Activated T-cell treated with anti-CD3 and anti-CD28 coated beads for 48 hours (primary cell): ENCODE data around the gene RPS19BP1.
A peak's percentile ranks its signal among the peaks of the same experiment; 100 is the strongest.
"Not testable (repeated sequence)": the region's sequence is repeated elsewhere in the genome, so short reads cannot be mapped to it uniquely, and the experiment has no call there.

Experiments
- DNase-seq: peaks from one replicate; pipeline ENCODE4 v3.0.0-alpha.2; 2020; ENCODE audit warnings: low read depth

Gene RPS19BP1

DNA sequence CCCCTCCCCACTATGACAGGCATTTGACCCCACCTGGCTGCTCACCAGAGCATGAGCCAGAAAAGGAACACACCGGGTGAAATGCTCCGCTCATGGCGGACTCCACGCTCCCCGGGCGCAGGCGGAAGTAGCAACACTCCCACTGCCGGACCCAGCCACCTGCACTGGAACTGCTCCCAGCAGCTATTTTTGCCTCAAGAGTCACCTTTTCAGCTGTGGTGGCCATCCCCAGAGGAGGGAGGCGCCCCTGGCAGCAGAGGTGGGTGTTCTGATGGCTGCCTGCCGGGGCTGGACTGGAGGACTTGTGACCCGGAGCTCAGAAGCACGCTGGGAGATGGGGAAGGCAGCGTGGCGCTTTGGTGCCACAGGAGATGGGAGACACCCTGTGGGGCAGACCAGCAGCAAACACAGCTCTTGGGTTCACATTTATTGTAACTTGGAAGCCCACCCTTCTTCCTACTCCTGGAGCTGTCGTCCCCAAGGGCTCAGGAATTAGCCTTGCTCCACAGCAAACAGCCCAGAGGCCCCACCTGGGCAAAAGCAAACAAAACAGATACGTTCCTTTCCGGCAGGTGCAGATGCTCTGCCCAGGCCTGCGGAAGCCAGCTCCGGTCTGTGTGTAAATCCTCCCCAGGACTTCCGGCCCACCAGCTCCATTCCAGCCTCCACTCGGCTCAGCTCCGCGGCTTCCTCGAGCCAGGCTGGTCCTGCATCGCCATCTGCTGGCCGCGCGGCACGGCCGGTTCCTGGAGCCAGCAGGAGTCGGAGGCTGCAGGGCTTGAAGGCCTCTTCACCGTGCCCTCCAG lies 3.7 kb downstream of the RPS19BP1 start:
- peak; percentile 89 for DNase-seq

DNA sequence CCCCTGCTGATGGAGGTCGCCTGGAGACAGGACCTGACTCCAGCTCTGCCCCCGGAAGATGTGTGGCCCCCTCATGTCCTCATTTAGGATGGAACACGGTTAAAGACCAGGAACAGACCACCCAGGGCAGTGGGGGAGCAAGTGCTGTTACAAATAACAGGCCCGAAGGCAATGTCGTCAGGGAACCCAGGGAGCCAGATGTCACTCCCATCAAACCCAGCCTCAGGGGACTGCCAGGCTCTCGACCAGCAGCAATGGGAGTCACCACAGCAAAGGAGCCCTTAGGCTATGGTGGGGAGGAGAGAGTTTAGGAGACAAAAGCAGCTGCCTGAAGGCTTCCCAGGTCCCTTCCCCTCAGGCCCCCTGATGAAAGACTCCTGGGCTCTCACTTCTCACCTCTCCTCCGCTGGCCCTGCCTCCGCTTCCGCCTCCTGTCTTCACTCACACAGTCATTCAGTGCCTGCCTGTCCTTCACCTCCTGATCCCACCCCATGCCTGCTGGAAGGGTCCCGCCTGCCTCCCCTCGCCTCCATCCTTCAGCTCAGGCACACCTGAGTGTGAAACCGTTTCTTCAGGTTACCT lies 4.4 kb downstream of the RPS19BP1 start:
- DNase-seq = no peak

DNA sequence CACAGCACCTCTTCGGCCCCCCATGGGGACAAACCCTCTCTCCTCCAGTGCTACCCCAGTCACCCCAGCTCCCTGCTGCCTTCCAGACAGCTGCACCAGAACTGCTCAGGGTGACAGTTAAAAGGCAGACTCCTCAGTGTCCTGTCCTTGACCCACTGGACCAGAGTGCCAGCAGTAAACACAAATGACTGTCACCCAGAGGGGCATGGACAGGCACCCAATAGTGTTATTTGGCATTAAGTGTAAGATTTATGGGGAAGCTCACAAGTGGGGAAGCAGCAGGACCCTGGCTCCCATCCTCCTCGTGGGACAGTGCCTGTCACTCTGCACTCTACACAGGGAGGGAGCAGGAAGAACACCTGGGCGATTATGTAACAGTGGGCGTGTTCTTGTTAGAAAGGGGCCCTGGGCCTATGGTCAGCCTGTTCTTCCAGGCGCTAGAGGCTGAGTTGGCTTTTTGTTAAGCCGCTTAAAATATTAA lies 5.0 kb downstream of the RPS19BP1 start:
- no peak for DNase-seq

DNA sequence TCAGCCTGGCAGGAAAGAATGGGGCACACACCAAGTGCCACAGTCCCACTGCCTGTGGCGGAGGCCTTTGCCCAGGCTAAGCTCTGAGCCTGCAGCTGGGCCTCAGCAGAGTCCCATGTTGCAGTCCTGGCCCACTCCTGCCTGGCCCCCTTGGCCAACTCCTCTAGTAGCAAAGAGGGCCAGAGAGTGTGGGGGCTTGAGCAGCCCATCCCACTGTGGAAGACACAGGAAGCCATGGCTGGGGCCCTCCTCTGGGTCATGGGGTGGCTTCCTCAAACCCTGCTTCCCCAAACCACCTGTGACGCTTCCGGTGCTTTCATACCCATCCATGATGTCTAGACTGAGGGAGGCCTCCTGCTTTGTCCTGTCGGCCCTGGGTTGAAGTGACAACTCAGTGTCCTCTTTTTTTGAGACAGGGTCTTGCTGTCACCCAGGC lies 5.8 kb downstream of the RPS19BP1 start:
- DNase-seq = no peak

DNA sequence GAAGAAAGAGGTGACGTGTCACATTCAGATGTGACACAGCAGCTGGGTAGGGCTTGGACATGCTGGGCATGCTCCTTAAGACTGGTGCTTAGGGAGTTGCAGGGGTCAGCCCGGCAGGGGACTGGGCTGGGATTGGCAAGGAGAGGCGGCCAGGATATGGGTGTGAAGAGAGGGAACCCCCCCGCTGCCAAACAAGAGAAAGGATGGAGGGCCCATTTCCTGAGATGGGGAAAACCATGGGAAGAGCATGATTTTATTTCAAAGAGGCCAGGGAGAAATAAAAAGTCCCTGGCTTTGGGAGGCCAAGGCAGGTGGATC lies 6.9 kb downstream of the RPS19BP1 start:
- DNase-seq = no peak

DNA sequence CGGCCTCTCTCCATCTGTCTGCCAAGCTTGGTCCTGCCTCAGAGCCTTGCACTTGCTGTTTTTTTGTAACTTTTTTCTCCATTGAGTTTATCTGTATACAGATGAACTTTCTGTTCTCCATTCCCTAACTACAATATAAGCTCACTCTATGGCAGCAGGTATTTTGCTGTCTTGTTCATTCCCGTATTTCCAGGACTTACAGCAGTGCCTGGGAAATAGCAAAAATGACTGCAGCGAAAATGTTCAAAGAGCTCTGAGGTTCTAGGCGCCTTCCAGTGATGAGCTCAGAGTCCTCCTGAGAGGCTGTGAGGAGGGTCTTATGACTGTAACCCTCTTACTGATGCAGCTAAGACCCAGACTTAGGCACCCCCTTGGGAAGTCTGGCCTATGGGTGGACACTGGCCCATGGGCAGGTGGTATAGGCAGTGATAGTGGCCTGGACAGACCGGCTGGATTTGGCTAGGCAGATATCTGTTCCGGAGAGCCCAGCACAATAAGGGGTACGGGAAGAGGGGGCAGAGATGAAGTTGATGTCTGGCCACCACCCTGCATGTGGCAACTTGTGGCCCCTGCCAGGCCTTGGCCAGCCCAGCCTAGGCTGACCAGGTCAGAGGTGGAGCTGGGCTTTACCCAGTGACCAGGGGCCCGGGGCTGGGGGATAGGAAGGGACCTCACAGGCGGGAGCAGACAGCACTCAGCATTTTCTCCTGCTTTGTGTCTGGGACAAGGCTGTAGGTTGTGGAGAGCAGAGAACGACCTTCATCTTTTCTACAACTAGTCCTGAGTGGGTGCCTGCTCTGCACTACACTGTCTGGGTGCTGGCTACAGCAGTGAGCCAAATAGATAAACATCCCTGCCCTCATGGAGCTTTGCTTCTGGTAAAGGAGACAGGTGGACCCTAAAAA lies 7.5 kb downstream of the RPS19BP1 start:
- DNase-seq = no peak

DNA sequence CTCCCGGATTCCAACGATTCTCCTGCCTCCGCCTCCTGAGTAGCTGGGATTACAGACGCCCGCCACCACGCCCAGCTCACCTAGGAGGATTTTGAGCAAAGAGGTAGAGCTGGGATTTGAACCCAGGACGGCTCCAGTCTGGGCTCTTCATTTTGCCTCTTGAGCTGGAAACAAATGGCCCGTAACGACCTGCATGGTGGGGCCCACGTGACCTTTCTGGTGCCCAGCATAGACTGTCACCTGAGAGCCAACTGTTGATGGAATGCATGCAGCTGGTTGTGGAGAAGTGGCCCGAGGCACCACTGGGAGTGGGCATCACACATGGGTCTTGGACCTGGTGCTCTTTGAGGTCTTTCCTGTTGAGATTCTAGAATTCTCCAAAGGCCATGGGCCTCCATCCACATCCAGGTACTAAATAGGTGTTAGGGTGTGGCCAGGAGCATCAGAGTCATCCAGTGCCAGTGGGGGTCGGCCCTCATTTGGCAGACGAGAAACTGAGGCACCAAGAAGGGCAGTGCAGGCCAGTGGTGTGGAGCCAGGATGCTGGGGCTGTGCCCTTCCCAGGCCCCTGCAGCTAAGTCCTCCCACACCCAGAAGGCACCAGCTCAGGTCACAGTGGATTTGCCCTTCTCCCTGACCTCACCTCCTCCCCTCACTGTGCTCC lies 8.3 kb downstream of the RPS19BP1 start:
- no peak for DNase-seq

DNA sequence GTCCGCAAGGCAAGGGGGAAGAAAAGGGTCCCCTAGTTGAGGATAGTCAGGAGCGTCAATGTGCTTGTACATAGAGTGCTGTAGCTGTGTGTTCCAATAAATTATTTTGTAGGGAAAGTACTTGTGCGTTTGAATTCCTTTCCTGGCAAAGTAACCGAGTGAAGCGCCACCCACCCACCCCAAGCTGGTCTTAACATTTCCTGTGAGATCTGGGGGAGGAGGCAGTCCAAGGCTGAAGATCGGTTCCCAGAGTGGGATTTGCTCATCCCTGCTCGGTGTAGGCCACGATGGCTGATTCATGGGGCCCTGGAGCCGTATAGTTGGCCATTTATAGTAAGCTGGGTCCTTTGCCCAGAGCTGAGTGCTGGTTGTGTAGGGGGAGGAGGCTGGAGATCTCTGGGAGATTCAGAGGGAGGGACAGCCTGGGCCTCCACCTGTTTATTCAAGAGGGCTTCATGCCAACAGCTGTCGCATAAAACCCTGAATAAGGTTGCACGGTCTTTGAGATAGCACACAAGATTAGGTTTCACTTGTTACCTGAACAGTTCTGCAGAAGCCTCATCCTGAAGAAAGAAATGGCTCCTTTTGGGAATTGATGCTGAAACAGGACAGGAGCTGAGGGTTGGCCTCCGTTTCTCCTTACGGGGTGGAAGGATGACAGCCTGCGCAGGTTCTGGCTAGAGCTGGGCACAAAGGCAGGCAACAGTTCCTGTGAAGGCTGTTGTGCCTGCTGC lies 9.8 kb downstream of the RPS19BP1 start:
- DNase-seq = no peak

DNA sequence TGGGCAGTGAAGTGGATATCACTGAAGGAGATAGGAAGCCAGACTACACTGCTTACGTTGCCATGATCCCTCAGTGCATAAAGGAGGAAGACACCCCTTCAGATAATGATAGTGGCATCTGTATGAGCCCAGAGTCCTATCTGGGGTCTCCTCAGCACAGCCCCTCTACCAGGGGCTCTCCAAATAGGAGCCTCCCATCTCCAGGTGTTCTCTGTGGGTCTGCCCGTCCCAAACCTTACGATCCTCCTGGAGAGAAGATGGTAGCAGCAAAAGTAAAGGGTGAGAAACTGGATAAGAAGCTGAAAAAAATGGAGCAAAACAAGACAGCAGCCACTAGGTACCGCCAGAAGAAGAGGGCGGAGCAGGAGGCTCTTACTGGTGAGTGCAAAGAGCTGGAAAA lies 10.5 kb downstream of the RPS19BP1 start:
- DNase-seq = not testable (repeated sequence)

DNA sequence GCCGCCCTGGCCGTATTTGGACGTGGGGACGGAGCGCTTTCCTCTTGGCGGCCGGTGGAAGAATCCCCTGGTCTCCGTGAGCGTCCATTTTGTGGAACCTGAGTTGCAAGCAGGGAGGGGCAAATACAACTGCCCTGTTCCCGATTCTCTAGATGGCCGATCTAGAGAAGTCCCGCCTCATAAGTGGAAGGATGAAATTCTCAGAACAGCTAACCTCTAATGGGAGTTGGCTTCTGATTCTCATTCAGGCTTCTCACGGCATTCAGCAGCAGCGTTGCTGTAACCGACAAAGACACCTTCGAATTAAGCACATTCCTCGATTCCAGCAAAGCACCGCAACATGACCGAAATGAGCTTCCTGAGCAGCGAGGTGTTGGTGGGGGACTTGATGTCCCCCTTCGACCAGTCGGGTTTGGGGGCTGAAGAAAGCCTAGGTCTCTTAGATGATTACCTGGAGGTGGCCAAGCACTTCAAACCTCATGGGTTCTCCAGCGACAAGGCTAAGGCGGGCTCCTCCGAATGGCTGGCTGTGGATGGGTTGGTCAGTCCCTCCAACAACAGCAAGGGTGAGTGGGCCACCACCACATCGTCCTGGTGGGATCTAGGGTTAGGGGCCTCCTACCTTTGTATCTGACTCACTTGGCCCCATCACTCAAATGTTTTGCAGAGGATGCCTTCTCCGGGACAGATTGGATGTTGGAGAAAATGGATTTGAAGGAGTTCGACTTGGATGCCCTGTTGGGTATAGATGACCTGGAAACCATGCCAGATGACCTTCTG lies 11.3 kb downstream of the RPS19BP1 start:
- DNase-seq = not testable (repeated sequence)

DNA sequence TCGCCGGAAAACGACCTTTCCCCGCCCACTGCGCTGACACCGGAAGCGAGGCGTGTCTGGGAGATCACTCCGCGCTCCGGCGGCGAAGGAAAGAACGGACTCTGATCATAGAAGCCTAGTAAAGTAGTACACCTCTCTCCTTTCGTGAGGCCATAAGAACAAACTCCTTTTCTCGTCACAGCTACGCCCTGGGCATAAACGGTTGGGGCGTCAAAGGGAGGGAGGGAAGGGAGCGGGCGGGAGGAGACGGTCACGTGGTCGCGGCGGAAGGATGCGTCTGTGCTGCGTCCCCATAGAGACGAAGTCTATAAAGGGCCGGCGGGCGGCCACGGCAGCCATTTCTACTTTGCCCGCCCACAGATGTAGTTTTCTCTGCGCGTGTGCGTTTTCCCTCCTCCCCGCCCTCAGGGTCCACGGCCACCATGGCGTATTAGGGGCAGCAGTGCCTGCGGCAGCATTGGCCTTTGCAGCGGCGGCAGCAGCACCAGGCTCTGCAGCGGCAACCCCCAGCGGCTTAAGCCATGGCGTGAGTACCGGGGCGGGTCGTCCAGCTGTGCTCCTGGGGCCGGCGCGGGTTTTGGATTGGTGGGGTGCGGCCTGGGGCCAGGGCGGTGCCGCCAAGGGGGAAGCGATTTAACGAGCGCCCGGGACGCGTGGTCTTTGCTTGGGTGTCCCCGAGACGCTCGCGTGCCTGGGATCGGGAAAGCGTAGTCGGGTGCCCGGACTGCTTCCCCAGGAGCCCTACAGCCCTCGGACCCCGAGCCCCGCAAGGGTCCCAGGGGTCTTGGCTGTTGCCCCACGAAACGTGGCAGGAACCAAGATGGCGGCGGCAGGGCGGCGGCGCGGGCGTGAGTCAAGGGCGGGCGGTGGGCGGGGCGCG lies 12.1 kb downstream of the RPS19BP1 start, which contains the start of gene ATF4:
TSS of gene ATF4 (plus strand) at position 337 of the 880 bp plus-strand sequence. CDS start 884 bp downstream, outside the sequence.
- DNase-seq = peak; percentile 80

DNA sequence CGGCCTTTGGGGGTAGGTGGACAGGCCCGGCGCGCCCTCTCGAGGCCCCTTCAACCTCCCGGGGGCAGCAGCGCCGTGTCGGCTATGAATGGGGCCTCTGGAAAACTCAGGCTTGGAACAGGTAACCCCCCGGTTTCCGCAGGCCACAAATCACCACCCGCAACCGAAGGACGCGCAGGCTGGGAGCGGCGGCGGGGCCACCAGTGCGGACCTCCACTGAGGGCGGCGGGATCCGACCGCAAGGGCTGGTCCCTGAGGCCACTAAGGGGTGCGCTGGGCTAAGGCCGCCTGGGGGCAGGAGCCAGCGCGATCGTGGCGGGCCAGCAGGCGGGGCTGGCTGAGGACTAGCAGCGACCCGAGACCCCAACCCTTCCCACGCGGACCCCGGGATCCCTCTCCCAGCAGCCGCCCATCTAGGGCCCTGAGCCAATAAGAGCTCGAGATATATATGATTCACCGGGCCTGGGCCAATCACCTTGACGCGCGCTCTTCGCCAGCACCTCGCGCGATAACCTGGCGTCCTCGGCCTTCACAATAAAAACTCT lies 12.8 kb downstream of the RPS19BP1 start:
- peak; percentile 94 for DNase-seq

DNA sequence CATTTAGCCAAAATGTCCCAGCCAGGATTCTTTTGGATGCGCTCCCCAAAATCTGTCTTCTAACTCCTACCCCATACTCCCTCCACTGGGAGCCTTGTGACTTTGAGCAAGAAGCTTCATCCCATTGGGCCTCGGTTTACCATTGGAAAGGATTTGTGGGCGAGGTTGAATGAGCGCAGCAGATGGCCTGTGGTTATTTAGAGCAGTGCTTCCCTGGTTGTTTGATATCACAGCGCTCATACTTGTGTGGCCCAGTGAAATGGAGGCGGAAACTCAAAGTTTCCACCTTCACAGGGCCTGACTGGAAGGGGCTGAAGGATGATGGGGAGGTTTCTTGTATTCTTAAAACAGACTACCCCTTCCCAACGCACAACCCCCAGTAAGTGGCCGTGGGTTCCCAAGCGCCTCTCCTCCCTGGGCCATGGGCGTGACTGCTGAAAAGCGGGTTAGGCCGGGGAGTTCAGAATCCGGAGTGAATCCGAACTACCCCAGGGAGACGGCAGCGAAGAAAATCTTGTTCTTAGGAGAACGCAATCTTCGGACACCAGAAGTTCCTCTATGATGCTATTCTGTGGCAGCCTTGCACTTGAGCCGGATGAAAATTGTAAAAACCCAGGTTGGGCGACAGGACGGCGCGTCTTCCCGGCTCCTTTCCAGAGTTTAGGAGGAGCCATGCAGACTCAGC lies 13.4 kb downstream of the RPS19BP1 start:
- no peak for DNase-seq

DNA sequence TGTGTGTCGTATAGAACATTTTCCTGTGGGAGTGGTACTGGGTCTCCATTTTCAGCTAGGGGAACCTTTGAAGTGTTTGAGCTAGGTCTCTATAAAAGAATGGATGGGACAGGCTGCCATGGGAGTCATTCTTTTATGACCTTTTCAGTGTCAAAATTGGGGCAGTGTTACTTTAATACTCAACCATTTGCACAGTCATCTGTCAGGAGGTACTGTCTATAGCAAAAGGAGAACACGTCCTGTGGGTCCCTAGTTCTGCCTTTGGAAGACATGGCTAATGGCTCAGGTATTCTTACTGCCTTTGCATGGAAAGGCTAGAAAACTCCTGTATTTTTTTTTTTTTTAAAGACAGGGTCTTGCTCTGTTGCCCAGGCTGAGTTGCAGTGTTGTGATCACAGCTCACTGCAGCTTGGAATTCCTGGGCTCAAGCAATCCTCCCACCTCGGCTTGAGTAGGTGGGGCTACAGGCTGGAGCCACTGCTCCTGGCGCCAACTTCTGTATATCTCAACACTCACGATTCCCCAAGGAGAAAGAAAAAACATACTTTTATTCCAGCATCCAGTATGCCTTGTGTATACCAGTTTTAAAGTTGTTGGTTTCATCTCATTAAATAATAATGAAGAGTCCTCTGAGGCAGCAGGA lies 14.3 kb downstream of the RPS19BP1 start:
- no peak for DNase-seq

DNA sequence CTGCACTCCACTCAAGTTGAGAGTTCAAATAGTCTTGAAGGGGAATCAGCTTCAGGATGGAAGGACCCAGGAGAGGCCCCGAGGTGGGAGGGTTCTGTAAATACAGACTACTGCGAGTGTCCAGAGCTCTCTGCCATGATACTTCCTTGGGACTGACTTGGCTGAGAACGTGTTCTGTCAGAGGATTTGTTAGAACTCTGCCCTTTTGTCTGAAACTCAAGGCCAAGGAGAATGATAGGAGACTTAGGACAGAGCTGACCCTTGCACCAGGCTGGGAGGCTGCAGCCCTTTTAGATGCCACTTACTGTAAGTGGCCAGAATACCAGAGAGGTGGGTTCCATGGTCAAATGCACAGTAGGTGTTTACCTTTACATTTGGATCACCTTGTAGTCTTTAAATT lies 15.1 kb downstream of the RPS19BP1 start:
- DNase-seq = no peak

DNA sequence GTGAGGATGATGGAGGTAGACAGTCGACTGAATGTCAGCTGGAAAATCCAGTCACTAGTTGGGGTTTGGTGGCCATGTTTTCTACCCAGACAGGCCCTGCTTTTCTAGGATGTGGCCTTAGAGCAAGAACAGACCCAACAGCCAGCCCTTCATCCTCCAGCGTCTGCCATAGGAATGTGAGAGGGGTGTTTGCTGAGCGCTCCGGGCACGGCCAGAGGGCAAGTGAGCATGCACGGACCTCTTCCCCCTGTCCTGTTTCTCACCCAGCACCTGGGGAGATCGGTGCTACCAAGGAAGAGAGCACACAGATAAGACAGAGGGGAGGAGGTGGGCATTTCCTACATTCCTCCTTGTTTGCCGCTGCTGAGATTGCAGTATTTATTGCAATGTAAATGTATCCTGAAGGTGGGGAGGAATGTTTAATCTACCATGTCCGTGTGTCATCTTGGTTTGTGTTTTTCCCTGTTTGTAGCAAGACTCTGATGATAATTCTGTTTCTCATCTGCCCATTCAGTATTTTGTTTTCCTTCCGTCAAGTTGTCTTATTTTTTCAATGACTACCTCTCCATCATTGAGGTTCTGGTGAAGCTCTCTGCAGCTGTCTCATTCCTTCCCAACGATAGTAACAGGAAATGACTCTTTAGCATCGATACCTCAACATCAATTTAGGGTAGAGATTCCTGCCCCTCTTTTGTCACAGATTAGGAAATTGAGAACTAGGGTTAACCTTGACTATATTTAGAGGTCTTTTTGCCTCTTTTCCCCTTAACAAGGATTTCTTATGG lies 17.1 kb downstream of the RPS19BP1 start:
- DNase-seq = no peak

DNA sequence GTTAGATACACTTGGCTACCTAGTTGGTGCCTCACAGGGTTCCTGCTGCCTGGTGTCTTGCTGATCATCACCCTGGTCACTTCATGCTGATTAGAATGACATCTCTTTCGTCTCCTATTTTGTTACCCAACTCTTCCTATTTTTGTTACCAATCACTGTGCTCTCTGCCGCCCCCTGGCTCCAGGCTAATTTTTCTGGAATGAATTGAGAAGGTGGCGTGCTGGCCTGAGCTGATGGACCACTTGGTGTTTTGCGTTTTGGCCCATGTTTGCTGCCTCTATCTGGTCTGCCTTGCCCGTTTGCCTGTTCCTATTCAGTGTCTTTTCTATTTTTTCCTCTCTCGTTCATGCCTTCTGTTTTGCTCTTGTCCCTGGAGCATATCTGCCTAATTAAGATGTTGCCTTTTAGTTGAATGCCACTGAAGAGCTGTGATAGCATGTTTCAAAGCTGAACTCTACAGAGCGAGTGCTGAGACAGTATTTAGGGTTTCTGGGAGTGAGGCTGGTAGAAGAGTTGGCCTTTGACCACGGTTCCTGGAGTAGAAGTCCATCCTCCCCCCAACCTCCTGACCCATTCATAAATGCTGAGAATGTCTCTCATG lies 18.1 kb downstream of the RPS19BP1 start:
- DNase-seq = no peak
